ENCODE results near the gene CDC25B. TPM values are rescaled to one million over a fixed set of nuclear protein-coding genes. Genes with fewer than 3 reads are reported as not detected.
A peak's percentile ranks its signal among the peaks of the same experiment; 100 is the strongest.

Gene CDC25B
- total and polyA plus RNA-seq, 2 experiments from 2014 or later = 15.1 to 21.9 TPM

DNA sequence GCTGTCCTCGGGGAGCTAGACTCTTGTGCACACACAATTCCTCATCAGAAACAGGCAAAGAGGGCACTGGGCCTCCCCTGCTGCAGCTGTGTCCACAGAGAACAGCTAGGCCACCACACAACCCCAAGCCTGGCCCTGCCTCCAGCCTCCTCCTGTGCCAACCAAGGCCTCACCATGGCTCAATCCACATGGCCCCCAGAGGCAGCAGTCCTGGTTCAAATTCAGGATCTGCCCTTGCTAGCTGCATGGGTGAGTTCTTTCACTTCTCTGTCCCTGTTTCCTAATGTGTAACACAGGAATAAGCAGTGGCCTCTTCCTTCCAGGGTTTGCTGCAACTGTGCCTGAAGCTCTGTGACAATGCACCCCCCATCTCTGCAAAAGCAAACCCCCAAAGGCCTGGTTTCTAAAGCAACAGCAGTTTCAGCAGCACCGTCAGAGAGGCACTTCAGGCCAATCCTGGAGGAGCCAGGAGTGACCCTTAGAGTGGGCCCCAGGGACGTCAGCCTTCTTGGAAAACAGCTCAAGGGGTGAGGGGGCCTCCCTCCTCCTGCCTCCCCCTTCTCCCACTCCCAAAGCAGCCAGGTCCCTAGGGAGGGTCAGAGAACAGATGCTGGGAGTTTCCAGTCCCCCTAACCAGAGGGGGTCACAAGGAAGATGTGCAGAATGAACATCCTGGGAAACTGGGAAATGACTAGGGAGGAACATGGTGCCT lies 30.8 kb upstream of the CDC25B start:
- Histone ChIP-seq H4K20me1 (ENCODE audit: insufficient read depth, poor library complexity, severe bottlenecking) (no peaks in the 10 kb centered on the region), H3K9me2 (replicated peaks; ENCODE audit: insufficient read depth) (no peaks in the 10 kb centered on the region), H3K4me1 (ENCODE audit: insufficient read depth) (peaks cover 13% of the 10 kb centered on the region), H3K36me3 (replicated peaks; ENCODE audit: insufficient read depth, low read depth) (no peaks in the 10 kb centered on the region), H3K4me2 (no peak overlapping the region), H3K27me3 (no peaks in the 10 kb centered on the region), H3K9me3 (ENCODE audit: low read depth) (no peaks in the 10 kb centered on the region), H2AFZ (no peak overlapping the region), H3K79me2 (no peaks in the 10 kb centered on the region), H3K4me3 (no peak overlapping the region), H3K27ac (no peak overlapping the region)
- TF ChIP-seq EZH2phosphoT487 (IDR thresholded peaks at IDR 0.05; ENCODE audit: low read depth, severe bottlenecking, unreplicated experiment) (no peak), EZH2 (IDR thresholded peaks at IDR 0.05; ENCODE audit: borderline replicate concordance) (no peak)
- TF ChIP-seq, protein P1, sequence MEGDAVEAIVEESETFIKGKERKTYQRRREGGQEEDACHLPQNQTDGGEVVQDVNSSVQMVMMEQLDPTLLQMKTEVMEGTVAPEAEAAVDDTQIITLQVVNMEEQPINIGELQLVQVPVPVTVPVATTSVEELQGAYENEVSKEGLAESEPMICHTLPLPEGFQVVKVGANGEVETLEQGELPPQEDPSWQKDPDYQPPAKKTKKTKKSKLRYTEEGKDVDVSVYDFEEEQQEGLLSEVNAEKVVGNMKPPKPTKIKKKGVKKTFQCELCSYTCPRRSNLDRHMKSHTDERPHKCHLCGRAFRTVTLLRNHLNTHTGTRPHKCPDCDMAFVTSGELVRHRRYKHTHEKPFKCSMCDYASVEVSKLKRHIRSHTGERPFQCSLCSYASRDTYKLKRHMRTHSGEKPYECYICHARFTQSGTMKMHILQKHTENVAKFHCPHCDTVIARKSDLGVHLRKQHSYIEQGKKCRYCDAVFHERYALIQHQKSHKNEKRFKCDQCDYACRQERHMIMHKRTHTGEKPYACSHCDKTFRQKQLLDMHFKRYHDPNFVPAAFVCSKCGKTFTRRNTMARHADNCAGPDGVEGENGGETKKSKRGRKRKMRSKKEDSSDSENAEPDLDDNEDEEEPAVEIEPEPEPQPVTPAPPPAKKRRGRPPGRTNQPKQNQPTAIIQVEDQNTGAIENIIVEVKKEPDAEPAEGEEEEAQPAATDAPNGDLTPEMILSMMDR (IDR thresholded peaks at IDR 0.05; ENCODE audit: poor library complexity) = no peak
- 95% methylated on average over 3 of the region's 3 CpGs for WGBS (ENCODE audit: low lambda C conversion rate, missing lambda C conversion rate)
- DNase-seq (ENCODE audit: low spot score) = no peak

DNA sequence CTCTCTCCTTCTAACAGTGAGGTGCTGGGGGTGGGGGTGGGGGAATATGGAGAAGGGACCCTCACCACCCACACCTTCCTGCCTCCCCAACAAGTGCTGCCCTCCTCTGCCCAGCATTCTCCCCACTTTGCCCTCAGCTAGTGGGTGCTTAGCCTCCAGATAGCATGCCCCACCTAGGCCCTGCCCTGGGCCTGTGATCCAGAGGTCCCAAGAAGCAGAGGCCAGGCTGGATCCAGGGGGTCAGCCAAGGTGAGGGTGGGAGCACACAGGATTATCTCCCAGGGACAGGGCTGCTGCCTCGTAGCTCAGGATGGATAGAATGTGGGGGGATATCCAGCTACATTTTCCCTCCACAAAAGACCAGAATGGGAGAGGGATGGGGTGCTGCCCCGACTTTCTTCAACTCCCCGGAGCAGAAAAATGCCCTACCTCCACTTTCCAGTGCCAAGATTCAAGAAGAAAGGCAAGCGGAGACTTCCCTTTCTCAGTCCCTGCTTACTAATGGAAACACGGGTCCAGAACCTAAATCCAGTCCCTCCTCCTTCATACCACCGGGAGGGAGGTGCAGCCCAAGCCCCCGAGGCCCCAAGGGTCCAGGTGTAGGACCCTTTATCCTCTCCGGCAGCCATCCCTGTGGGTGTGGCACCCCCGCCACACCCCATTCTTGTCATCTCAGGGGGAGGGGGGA lies 29.5 kb upstream of the CDC25B start:
- H3K4me3 ChIP-seq = no peak overlapping the region
- no peak for DNase-seq (ENCODE audit: low spot score)
- no peaks in the 10 kb centered on the region for H3K36me3 ChIP-seq (replicated peaks; ENCODE audit: insufficient read depth, low read depth)
- TF ChIP-seq EZH2phosphoT487 (IDR thresholded peaks at IDR 0.05; ENCODE audit: low read depth, severe bottlenecking, unreplicated experiment) = no peak
- TF ChIP-seq, protein P1 (IDR thresholded peaks at IDR 0.05; ENCODE audit: poor library complexity) = no peak
- no peak for TF ChIP-seq EZH2 (IDR thresholded peaks at IDR 0.05; ENCODE audit: borderline replicate concordance)
- peak overlapping the region; percentile 94 for H3K4me2 ChIP-seq
- H3K4me1 ChIP-seq (ENCODE audit: insufficient read depth) = peaks cover 13% of the 10 kb centered on the region
- no peak overlapping the region for H3K27ac ChIP-seq
- 57% methylated on average over 9 of the region's 9 CpGs for WGBS (ENCODE audit: low lambda C conversion rate, missing lambda C conversion rate)
- H3K9me3 ChIP-seq (ENCODE audit: low read depth) = no peaks in the 10 kb centered on the region
- H3K79me2 ChIP-seq = no peaks in the 10 kb centered on the region
- H3K9me2 ChIP-seq (replicated peaks; ENCODE audit: insufficient read depth) = no peaks in the 10 kb centered on the region
- H2AFZ ChIP-seq = no peak overlapping the region
- H4K20me1 ChIP-seq (ENCODE audit: insufficient read depth, poor library complexity, severe bottlenecking) = no peaks in the 10 kb centered on the region
- no peaks in the 10 kb centered on the region for H3K27me3 ChIP-seq

DNA sequence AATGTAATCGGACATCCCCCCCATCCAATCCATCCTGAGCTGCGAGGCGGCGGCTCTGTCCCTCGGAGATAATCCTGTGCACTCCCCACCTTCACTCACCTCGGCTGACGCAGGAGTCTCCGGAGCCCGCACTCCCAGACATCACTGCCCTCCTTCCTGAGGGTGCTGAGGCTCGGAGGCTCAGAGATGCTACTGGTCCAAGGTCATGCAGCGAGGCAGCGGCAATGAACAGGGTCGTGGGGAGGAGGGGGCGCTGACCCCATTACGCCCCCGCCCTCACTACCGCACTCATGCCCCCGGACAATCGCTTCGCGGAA lies 29.0 kb upstream of the CDC25B start:
- no peaks in the 10 kb centered on the region for H3K27me3 ChIP-seq
- no peaks in the 10 kb centered on the region for H3K9me2 ChIP-seq (replicated peaks; ENCODE audit: insufficient read depth)
- H4K20me1 ChIP-seq (ENCODE audit: insufficient read depth, poor library complexity, severe bottlenecking) = no peaks in the 10 kb centered on the region
- 4% methylated on average over 17 of the region's 21 CpGs for WGBS (ENCODE audit: low lambda C conversion rate, missing lambda C conversion rate)
- H3K79me2 ChIP-seq = no peaks in the 10 kb centered on the region
- H3K4me2 ChIP-seq = peak overlapping the region; percentile 94
- H3K4me1 ChIP-seq (ENCODE audit: insufficient read depth) = peaks cover 13% of the 10 kb centered on the region
- H2AFZ ChIP-seq = peak overlapping the region; percentile 39
- TF ChIP-seq, protein P1 (IDR thresholded peaks at IDR 0.05; ENCODE audit: poor library complexity) = no peak
- TF ChIP-seq EZH2 (IDR thresholded peaks at IDR 0.05; ENCODE audit: borderline replicate concordance) (no peak), EZH2phosphoT487 (IDR thresholded peaks at IDR 0.05; ENCODE audit: low read depth, severe bottlenecking, unreplicated experiment) (no peak)
- peak overlapping the region; percentile 39 for H3K4me3 ChIP-seq
- no peaks in the 10 kb centered on the region for H3K36me3 ChIP-seq (replicated peaks; ENCODE audit: insufficient read depth, low read depth)
- no peak for DNase-seq (ENCODE audit: low spot score)
- H3K9me3 ChIP-seq (ENCODE audit: low read depth) = no peaks in the 10 kb centered on the region
- H3K27ac ChIP-seq = no peak overlapping the region
